SK-N-SH (cell line): ENCODE measurements around the gene DNASE1L2. TPM values are rescaled to one million over a fixed set of nuclear protein-coding genes. Genes with fewer than 3 reads are reported as not detected.
A peak's percentile ranks its signal among the peaks of the same experiment; 100 is the strongest.
"Not testable (repeated sequence)": the region's sequence is repeated elsewhere in the genome, so short reads cannot be mapped to it uniquely, and the experiment has no call there.

Experiments
- CTCF ChIA-PET: fragments of 300-600, 350-600 bp; formaldehyde crosslinking; extraction: SDS; loops from one replicate; lab custom pipeline; 2021; lab: Yijun Ruan, JAX
- POLR2A ChIA-PET: fragments of 350-600 bp; sonication (Branson Sonifier 250); formaldehyde crosslinking; extraction: SDS; loops from one replicate; lab custom pipeline; 2020; ENCODE audit warnings: antibody characterized with exemption, inconsistent platforms; lab: Yijun Ruan, JAX
- DNase-seq: peaks from one replicate; pipeline ENCODE4 v3.0.0; 2012
- H2AFZ ChIP-seq: fragments of 200-600 bp; sonication (generic); 2 replicates; pipeline ENCODE4 v1.8.1; 2016; ENCODE audit warnings: antibody characterized with exemption, mild to moderate bottlenecking, low read depth
- H3F3A ChIP-seq: fragments of 200-600 bp; sonication (generic); replicated peaks from 2 replicates; pipeline ENCODE3; 2016; ENCODE audit warnings: antibody characterized with exemption, mild to moderate bottlenecking; ENCODE audit not compliant: insufficient read depth
- H3K27ac ChIP-seq, 2 experiments: fragments of 200-500 bp in 1 of 2; fragments of 200-600 bp in 1 of 2; sonication (Bioruptor generic) in 1 of 2; sonication (generic), shearing (Covaris generic) in 1 of 2; 2 replicates each; pipeline versions ENCODE4 v1.5.1 to v1.6.1; 2014 to 2016; ENCODE audit warnings: low read depth in 2 of 2, inconsistent platforms in 1 of 2, low read length in 1 of 2, mild to moderate bottlenecking in 1 of 2, mixed read lengths in 1 of 2
- H3K27me3 ChIP-seq: fragments of 200-600 bp; sonication (generic), shearing (Covaris generic); 2 replicates; pipeline ENCODE4 v1.6.1; 2016; ENCODE audit warnings: mixed run types; ENCODE audit not compliant: insufficient read depth
- H3K36me3 ChIP-seq, 2 experiments: fragments of 200-500 bp in 1 of 2; fragments of 200-600 bp in 1 of 2; sonication (Bioruptor generic) in 1 of 2; sonication (generic) in 1 of 2; replicated peaks in 1 of 2; 2 replicates each; pipeline versions ENCODE3 to v1.5.1; 2014 to 2016; ENCODE audit warnings: low read length in 1 of 2, mild to moderate bottlenecking in 1 of 2; ENCODE audit not compliant: insufficient read depth in 2 of 2, control insufficient read depth in 1 of 2
- H3K4me1 ChIP-seq, 2 experiments: fragments of 200-500 bp in 1 of 2; fragments of 200-600 bp in 1 of 2; sonication (Bioruptor generic) in 1 of 2; sonication (generic), shearing (Covaris generic) in 1 of 2; 2 replicates each; pipeline versions ENCODE4 v1.5.1 to v1.6.1; 2014 to 2016; ENCODE audit warnings: low read depth in 1 of 2, low read length in 1 of 2, mixed run types in 1 of 2; ENCODE audit not compliant: insufficient read depth in 2 of 2, control insufficient read depth in 1 of 2
- H3K4me2 ChIP-seq: fragments of 200-600 bp; sonication (generic), shearing (Covaris generic); 2 replicates; pipeline ENCODE4 v1.6.1; 2017; ENCODE audit warnings: mixed run types
- H3K4me3 ChIP-seq, 2 experiments: fragments of 200-500 bp in 1 of 2; fragments of 200-600 bp in 1 of 2; sonication (Bioruptor generic) in 1 of 2; sonication (generic), shearing (Covaris generic) in 1 of 2; 2 replicates each; pipeline versions ENCODE4 v1.5.1 to v1.8.1; 2014 to 2016; ENCODE audit warnings: low read depth in 2 of 2, inconsistent platforms in 1 of 2, low read length in 1 of 2, mild to moderate bottlenecking in 1 of 2, mixed read lengths in 1 of 2, moderate library complexity in 1 of 2
- H3K79me2 ChIP-seq: fragments of 200-600 bp; sonication (generic); 2 replicates; pipeline ENCODE4 v1.8.1; 2017; ENCODE audit warnings: mild to moderate bottlenecking; ENCODE audit not compliant: insufficient read depth
- H3K9ac ChIP-seq: fragments of 200-600 bp; sonication (generic); 2 replicates; pipeline ENCODE4 v1.6.1; 2017; ENCODE audit warnings: mixed run types
- H3K9me2 ChIP-seq: fragments of 200-600 bp; sonication (generic); 2 replicates; pipeline ENCODE4 v1.6.1; 2017; ENCODE audit warnings: mixed run types
- H3K9me3 ChIP-seq: fragments of 200-600 bp; sonication (generic); 2 replicates; pipeline ENCODE4 v1.6.1; 2017; ENCODE audit warnings: mixed run types, mild to moderate bottlenecking, moderate library complexity
- H4K20me1 ChIP-seq: fragments of 200-600 bp; sonication (generic); 2 replicates; pipeline ENCODE4 v1.6.1; 2017; ENCODE audit warnings: mild to moderate bottlenecking, mixed run types; ENCODE audit not compliant: insufficient read depth
- EZH2phosphoT487 ChIP-seq: fragments of 200-600 bp; sonication (generic); IDR thresholded peaks from 2 replicates; pipeline ENCODE4 v1.6.1; 2017; ENCODE audit warnings: low read depth, mixed run types, mild to moderate bottlenecking, antibody characterized with exemption, moderate library complexity, borderline replicate concordance
- GABPA ChIP-seq: IDR thresholded peaks from 2 replicates; pipeline ENCODE4 v1.4.0; 2012; ENCODE audit warnings: low read depth, mild to moderate bottlenecking
- GATA2 ChIP-seq: sonication (generic); formaldehyde crosslinking; IDR thresholded peaks from 2 replicates; pipeline ENCODE4 v1.5.0; 2020; ENCODE audit warnings: mild to moderate bottlenecking, missing genetic modification reagents
- JUND ChIP-seq: IDR thresholded peaks from 2 replicates; pipeline ENCODE4 v1.4.0; 2012
- NRF1 ChIP-seq: IDR thresholded peaks from 2 replicates; pipeline ENCODE4 v1.6.1; 2012; ENCODE audit warnings: low read depth, mild to moderate bottlenecking, low read length
- RCOR1 ChIP-seq: fragments of 150-350 bp; IDR thresholded peaks from 2 replicates; pipeline ENCODE4 v1.6.1; 2017; ENCODE audit warnings: antibody characterized with exemption, low read length
- RFX5 ChIP-seq: IDR thresholded peaks from 2 replicates; pipeline ENCODE4 v1.6.1; 2012; ENCODE audit warnings: mild to moderate bottlenecking, improper control_type of control experiment, low read length
- SIN3A ChIP-seq: IDR thresholded peaks from 2 replicates; pipeline ENCODE4 v1.6.1; 2012; ENCODE audit warnings: low read depth, mild to moderate bottlenecking, low read length, moderate library complexity, borderline replicate concordance
- TAF1 ChIP-seq: IDR thresholded peaks from 2 replicates; pipeline ENCODE4 v1.6.1; 2012; ENCODE audit warnings: low read depth, mild to moderate bottlenecking, low read length, moderate library complexity, borderline replicate concordance
- WGBS: methylation state at CpG from one replicate; pipeline ENCODE4 v1.1.6; 2017; ENCODE audit warnings: low lambda C conversion rate; 5-methylcytosine and 5-hydroxymethylcytosine counted together
- polyA plus RNA-seq, 3 experiments: library from polyadenylated mRNA; depleted of rRNA; stranded (reverse); fragments of >200 nt; gene quantifications; 2 replicates each; pipeline ENCODE4 v1.2.3, GENCODE V29; 2012
- TF ChIP-seq, protein P1 (sequence below): IDR thresholded peaks from 2 replicates; pipeline ENCODE4; 2012
- TF ChIP-seq, protein P2 (sequence below): IDR thresholded peaks from 2 replicates; pipeline ENCODE4 v1.6.1; 2012; ENCODE audit warnings: mild to moderate bottlenecking, low read depth, low read length, moderate library complexity
- TF ChIP-seq, protein P3 (sequence below): IDR thresholded peaks from 2 replicates; pipeline ENCODE4 v1.4.0; 2012; ENCODE audit warnings: low read depth, borderline replicate concordance

Gene DNASE1L2
- polyA plus RNA-seq, 1 of the 3 experiments (the other 2 are of a cell fraction), result 2.5 TPM

DNA sequence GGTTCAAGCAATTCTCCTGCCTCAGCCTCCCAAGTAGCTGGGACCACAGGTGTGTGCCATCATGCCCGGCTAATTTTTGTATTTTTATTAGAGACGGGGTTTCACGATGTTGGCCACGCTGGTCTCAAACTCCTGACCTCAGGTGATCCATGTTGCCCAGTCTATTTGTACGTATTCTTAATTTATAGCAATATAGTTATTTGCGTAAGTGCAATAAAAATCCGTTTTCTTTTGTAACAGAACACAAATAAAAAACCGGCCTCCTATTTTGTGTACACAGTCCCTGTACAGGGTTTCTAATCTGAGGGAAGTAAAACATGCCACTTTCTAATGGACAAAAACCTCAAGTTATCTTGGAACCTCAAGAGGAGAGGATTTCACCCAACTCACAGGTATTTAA lies 24.0 kb downstream of the DNASE1L2 start:
- Histone ChIP-seq H3K9me3 (no peaks in the 10 kb centered on the region), H3K4me1 (no peaks in the 10 kb centered on the region; a peak in 1 of 4 replicates), H3K36me3 (peaks cover 80 to 92% of the 10 kb centered on the region in 2 experiments), H3F3A (peaks cover 24% of the 10 kb centered on the region), H3K4me3 (no peak overlapping the region), H3K9ac (no peak overlapping the region)
- CTCF ChIA-PET, result no interaction called here
- DNase-seq, result no peak
- TF ChIP-seq, protein P1, sequence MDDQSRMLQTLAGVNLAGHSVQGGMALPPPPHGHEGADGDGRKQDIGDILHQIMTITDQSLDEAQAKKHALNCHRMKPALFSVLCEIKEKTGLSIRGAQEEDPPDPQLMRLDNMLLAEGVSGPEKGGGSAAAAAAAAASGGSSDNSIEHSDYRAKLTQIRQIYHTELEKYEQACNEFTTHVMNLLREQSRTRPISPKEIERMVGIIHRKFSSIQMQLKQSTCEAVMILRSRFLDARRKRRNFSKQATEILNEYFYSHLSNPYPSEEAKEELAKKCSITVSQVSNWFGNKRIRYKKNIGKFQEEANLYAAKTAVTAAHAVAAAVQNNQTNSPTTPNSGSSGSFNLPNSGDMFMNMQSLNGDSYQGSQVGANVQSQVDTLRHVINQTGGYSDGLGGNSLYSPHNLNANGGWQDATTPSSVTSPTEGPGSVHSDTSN, result no peak
- TF ChIP-seq, protein P2, sequence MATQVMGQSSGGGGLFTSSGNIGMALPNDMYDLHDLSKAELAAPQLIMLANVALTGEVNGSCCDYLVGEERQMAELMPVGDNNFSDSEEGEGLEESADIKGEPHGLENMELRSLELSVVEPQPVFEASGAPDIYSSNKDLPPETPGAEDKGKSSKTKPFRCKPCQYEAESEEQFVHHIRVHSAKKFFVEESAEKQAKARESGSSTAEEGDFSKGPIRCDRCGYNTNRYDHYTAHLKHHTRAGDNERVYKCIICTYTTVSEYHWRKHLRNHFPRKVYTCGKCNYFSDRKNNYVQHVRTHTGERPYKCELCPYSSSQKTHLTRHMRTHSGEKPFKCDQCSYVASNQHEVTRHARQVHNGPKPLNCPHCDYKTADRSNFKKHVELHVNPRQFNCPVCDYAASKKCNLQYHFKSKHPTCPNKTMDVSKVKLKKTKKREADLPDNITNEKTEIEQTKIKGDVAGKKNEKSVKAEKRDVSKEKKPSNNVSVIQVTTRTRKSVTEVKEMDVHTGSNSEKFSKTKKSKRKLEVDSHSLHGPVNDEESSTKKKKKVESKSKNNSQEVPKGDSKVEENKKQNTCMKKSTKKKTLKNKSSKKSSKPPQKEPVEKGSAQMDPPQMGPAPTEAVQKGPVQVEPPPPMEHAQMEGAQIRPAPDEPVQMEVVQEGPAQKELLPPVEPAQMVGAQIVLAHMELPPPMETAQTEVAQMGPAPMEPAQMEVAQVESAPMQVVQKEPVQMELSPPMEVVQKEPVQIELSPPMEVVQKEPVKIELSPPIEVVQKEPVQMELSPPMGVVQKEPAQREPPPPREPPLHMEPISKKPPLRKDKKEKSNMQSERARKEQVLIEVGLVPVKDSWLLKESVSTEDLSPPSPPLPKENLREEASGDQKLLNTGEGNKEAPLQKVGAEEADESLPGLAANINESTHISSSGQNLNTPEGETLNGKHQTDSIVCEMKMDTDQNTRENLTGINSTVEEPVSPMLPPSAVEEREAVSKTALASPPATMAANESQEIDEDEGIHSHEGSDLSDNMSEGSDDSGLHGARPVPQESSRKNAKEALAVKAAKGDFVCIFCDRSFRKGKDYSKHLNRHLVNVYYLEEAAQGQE, result no peak
- TF ChIP-seq RCOR1, result no peak
- TF ChIP-seq EZH2phosphoT487, result no peak
- TF ChIP-seq, protein P3, sequence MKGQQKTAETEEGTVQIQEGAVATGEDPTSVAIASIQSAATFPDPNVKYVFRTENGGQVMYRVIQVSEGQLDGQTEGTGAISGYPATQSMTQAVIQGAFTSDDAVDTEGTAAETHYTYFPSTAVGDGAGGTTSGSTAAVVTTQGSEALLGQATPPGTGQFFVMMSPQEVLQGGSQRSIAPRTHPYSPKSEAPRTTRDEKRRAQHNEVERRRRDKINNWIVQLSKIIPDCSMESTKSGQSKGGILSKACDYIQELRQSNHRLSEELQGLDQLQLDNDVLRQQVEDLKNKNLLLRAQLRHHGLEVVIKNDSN, result no peak
- TF ChIP-seq GATA2 (CRISPR knock-in tag), result no peak
- TF ChIP-seq SIN3A, result no peak
- TF ChIP-seq JUND, result no peak
- TF ChIP-seq TAF1, result no peak
- no peak for TF ChIP-seq RFX5
- no peak for TF ChIP-seq NRF1
- TF ChIP-seq GABPA, result no peak
- TF ChIP-seq, all 33 proteins: peak for 0
- Histone ChIP-seq H3K27me3 (no peaks in the 10 kb centered on the region), H3K79me2 (peaks cover 91% of the 10 kb centered on the region), H4K20me1 (peaks cover 71% of the 10 kb centered on the region), H3K9me2 (no peaks in the 10 kb centered on the region), H3K4me2 (no peak overlapping the region), H2AFZ (no peak overlapping the region), H3K27ac (no peak overlapping the region)
- POLR2A ChIA-PET, result no interaction called here
- 91% methylated on average over 8 of the region's 8 CpGs for WGBS

DNA sequence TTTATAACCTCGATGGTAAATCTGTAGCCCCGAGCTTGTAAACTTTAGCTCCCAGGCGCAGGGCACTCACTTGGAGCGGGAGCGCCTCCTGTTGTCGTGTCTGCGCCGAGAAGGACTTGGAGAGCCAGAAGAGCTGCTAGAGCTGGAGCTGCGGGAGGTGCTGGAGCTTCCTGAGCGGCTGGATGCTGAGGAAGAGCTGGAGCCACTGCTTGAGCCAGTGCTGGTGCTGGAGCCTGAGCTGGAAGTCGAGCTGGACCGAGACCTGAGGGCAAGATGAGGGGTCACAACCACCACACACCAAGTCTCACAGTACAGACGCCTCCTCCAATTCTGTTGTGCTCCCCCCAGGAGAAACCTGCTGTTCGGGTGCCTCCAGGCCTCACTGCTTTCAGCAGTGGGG lies 26.8 kb downstream of the DNASE1L2 start:
- not testable (repeated sequence) for H3K27ac ChIP-seq, H3K4me3 ChIP-seq, H3K4me1 ChIP-seq, H3K9me3 ChIP-seq, DNase-seq, H2AFZ ChIP-seq, H3K4me2 ChIP-seq, H3K9me2 ChIP-seq, H3K27me3 ChIP-seq, H3K9ac ChIP-seq
- 91% methylated on average over 11 of the region's 14 CpGs for WGBS
- peaks cover 66 to 77% of the 10 kb centered on the region in 2 experiments for H3K36me3 ChIP-seq
- POLR2A ChIA-PET, result interaction anchor here (1.2 to 1.4 kb wide), 2 partner anchors 11 to 12 kb away, joined by 4 to 8 read pairs; partner anchors contain the start of gene ECI1
- CTCF ChIA-PET, result interaction anchor here (0.8 to 2.3 kb wide), 2 partner anchors 11 to 12 kb away, joined by 3 to 9 read pairs; partner anchors contain the start of gene ECI1
- peaks cover 17% of the 10 kb centered on the region for H3F3A ChIP-seq
- H4K20me1 ChIP-seq, result peaks cover 79% of the 10 kb centered on the region
- peaks cover 98% of the 10 kb centered on the region for H3K79me2 ChIP-seq

DNA sequence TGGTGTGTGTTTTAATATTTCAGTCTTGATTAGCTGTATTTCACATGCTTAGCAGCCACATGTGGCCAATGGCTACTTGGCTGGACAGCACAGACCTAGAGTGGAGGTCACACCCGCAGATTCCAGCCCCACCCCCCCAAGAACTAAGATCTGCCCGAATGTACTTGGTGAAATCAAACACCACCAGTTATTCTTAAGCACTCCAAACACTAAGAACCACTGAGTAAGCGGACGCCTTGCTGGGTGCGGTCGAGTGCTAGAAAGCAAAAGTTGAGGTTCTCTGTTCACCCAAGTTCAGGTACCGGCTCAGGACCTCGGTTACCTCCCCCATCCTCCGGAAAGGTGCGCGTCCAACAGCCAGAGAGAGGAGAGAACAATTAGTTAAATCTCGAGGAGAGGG lies 30.6 kb downstream of the DNASE1L2 start:
- H2AFZ ChIP-seq, POLR2A ChIA-PET, DNase-seq, H3K27ac ChIP-seq, H3K27me3 ChIP-seq, CTCF ChIA-PET, H3K9me2 ChIP-seq, H3K9me3 ChIP-seq: not testable (repeated sequence)
- Histone ChIP-seq H3K36me3 (peaks cover 37 to 38% of the 10 kb centered on the region in 2 experiments), H3K9ac (peak overlapping the region; percentile 97), H3K4me1 (peaks cover 12 to 25% of the 10 kb centered on the region in 2 experiments; a peak in 2 of 4 replicates), H3K79me2 (peaks cover 93% of the 10 kb centered on the region), H3K4me3 (peak overlapping the region; percentile 92 to 94), H4K20me1 (peaks cover 62% of the 10 kb centered on the region), H3K4me2 (peak overlapping the region; percentile 97), H3F3A (peaks cover 10% of the 10 kb centered on the region)
- 0% methylated on average over 7 of the region's 12 CpGs for WGBS
